ENCODE data around the gene KIF2C.

Gene KIF2C

GRCh38 chr1:44707112-44707881, 32.3 kb upstream of the KIF2C start:
- intact Hi-C loops (cut with micrococcal nuclease) = no loop called here
- peaks cover 49% of the 10 kb centered on the region for H3K27me3 Mint-ChIP-seq
- no peak overlapping the region for H3K27ac Mint-ChIP-seq

GRCh38 chr1:44707959-44708831, 31.4 kb upstream of the KIF2C start:
- peaks cover 18% of the 10 kb centered on the region for H3K4me1 Mint-ChIP-seq (ENCODE audit: low read depth)
- peaks cover 41% of the 10 kb centered on the region for H3K27me3 Mint-ChIP-seq
- H3K4me3 Mint-ChIP-seq = peak overlapping the region; percentile 11
- intact Hi-C loops (cut with micrococcal nuclease) = no loop called here
- H3K27ac Mint-ChIP-seq = peak overlapping the region; percentile 38
- H3K36me3 Mint-ChIP-seq (ENCODE audit: low read depth) = no peaks in the 10 kb centered on the region
- H3K9me3 Mint-ChIP-seq = no peaks in the 10 kb centered on the region

More at GRCh38 chr1:44707112-44707881, 32.3 kb upstream of the KIF2C start:
- no peaks in the 10 kb centered on the region for H3K36me3 Mint-ChIP-seq (ENCODE audit: low read depth)
- H3K4me3 Mint-ChIP-seq = no peak overlapping the region
- H3K9me3 Mint-ChIP-seq = no peaks in the 10 kb centered on the region
- peaks cover 18% of the 10 kb centered on the region for H3K4me1 Mint-ChIP-seq (ENCODE audit: low read depth)

- Mint-ChIP-seq H3K9me3 (no peaks in the 10 kb centered on the region), H3K4me3 (no peak overlapping the region), H3K4me1 (ENCODE audit: low read depth) (peaks cover 28% of the 10 kb centered on the region), H3K27me3 (peaks cover 25% of the 10 kb centered on the region), H3K36me3 (ENCODE audit: low read depth) (no peaks in the 10 kb centered on the region), H3K27ac (no peak overlapping the region)
- intact Hi-C loops (cut with micrococcal nuclease) = no loop called here
Measured at GRCh38 chr1:44713321-44713781, 26.3 kb upstream of the KIF2C start.

- Mint-ChIP-seq H3K4me1 (ENCODE audit: low read depth) (peaks cover 26% of the 10 kb centered on the region), H3K4me3 (no peak overlapping the region), H3K27ac (no peak overlapping the region), H3K27me3 (peaks cover 14% of the 10 kb centered on the region), H3K9me3 (no peaks in the 10 kb centered on the region), H3K36me3 (ENCODE audit: low read depth) (no peaks in the 10 kb centered on the region)
- intact Hi-C loops (cut with micrococcal nuclease) = no loop called here
Measured at GRCh38 chr1:44714532-44714931, 25.1 kb upstream of the KIF2C start.

GRCh38 chr1:44714944-44715571, 24.6 kb upstream of the KIF2C start:
- Mint-ChIP-seq H3K9me3 (no peaks in the 10 kb centered on the region), H3K27me3 (peaks cover 14% of the 10 kb centered on the region), H3K36me3 (ENCODE audit: low read depth) (no peaks in the 10 kb centered on the region), H3K4me1 (ENCODE audit: low read depth) (peaks cover 28% of the 10 kb centered on the region), H3K27ac (no peak overlapping the region), H3K4me3 (no peak overlapping the region)
- intact Hi-C loops (cut with micrococcal nuclease) = no loop called here

GRCh38 chr1:44717156-44717555, 22.5 kb upstream of the KIF2C start:
- H3K27me3 Mint-ChIP-seq = peaks cover 11% of the 10 kb centered on the region
- H3K27ac Mint-ChIP-seq = no peak overlapping the region
- H3K9me3 Mint-ChIP-seq = no peaks in the 10 kb centered on the region
- no peak overlapping the region for H3K4me3 Mint-ChIP-seq
- H3K4me1 Mint-ChIP-seq (ENCODE audit: low read depth) = peaks cover 44% of the 10 kb centered on the region
- no peaks in the 10 kb centered on the region for H3K36me3 Mint-ChIP-seq (ENCODE audit: low read depth)
- intact Hi-C loops (cut with micrococcal nuclease) = no loop called here

GRCh38 chr1:44717653-44718052, 22.0 kb upstream of the KIF2C start:
- no peaks in the 10 kb centered on the region for H3K36me3 Mint-ChIP-seq (ENCODE audit: low read depth)
- peaks cover 44% of the 10 kb centered on the region for H3K4me1 Mint-ChIP-seq (ENCODE audit: low read depth)
- intact Hi-C loops (cut with micrococcal nuclease) = no loop called here
- H3K27ac Mint-ChIP-seq = no peak overlapping the region
- no peak overlapping the region for H3K4me3 Mint-ChIP-seq
- H3K9me3 Mint-ChIP-seq = no peaks in the 10 kb centered on the region
- H3K27me3 Mint-ChIP-seq = peaks cover 9% of the 10 kb centered on the region

- Mint-ChIP-seq H3K27ac (no peak overlapping the region), H3K27me3 (peaks cover 9% of the 10 kb centered on the region)
Measured at GRCh38 chr1:44718091-44718490, 21.5 kb upstream of the KIF2C start.

GRCh38 chr1:44719318-44719717, 20.3 kb upstream of the KIF2C start:
- no peaks in the 10 kb centered on the region for H3K36me3 Mint-ChIP-seq (ENCODE audit: low read depth)
- peaks cover 58% of the 10 kb centered on the region for H3K4me1 Mint-ChIP-seq (ENCODE audit: low read depth)
- intact Hi-C loops (cut with micrococcal nuclease) = no loop called here
- H3K27me3 Mint-ChIP-seq = peaks cover 9% of the 10 kb centered on the region
- no peak overlapping the region for H3K4me3 Mint-ChIP-seq
- no peak overlapping the region for H3K27ac Mint-ChIP-seq
- H3K9me3 Mint-ChIP-seq = no peaks in the 10 kb centered on the region

More at GRCh38 chr1:44718091-44718490, 21.5 kb upstream of the KIF2C start:
- Mint-ChIP-seq H3K4me1 (ENCODE audit: low read depth) (peaks cover 48% of the 10 kb centered on the region), H3K36me3 (ENCODE audit: low read depth) (no peaks in the 10 kb centered on the region), H3K4me3 (no peak overlapping the region), H3K9me3 (no peaks in the 10 kb centered on the region)
- intact Hi-C loops (cut with micrococcal nuclease) = no loop called here

- no peaks in the 10 kb centered on the region for H3K9me3 Mint-ChIP-seq
- no peak overlapping the region for H3K4me3 Mint-ChIP-seq
- intact Hi-C loops (cut with micrococcal nuclease) = no loop called here
- peaks cover 64% of the 10 kb centered on the region for H3K4me1 Mint-ChIP-seq (ENCODE audit: low read depth)
- no peaks in the 10 kb centered on the region for H3K36me3 Mint-ChIP-seq (ENCODE audit: low read depth)
- peaks cover 13% of the 10 kb centered on the region for H3K27me3 Mint-ChIP-seq
- no peak overlapping the region for H3K27ac Mint-ChIP-seq
Measured at GRCh38 chr1:44720281-44720680, 19.4 kb upstream of the KIF2C start.

GRCh38 chr1:44721485-44722361, 17.9 kb upstream of the KIF2C start:
- Mint-ChIP-seq H3K27me3 (peaks cover 8% of the 10 kb centered on the region), H3K36me3 (ENCODE audit: low read depth) (no peaks in the 10 kb centered on the region), H3K9me3 (no peaks in the 10 kb centered on the region), H3K27ac (peak overlapping the region; percentile 89), H3K4me1 (ENCODE audit: low read depth) (peaks cover 65% of the 10 kb centered on the region), H3K4me3 (peak overlapping the region; percentile 11)
- intact Hi-C loops (cut with micrococcal nuclease) = no loop called here

- peaks cover 4% of the 10 kb centered on the region for H3K27me3 Mint-ChIP-seq
- H3K9me3 Mint-ChIP-seq = no peaks in the 10 kb centered on the region
- peak overlapping the region; percentile 82 for H3K27ac Mint-ChIP-seq
- intact Hi-C loops (cut with micrococcal nuclease) = no loop called here
- H3K36me3 Mint-ChIP-seq (ENCODE audit: low read depth) = no peaks in the 10 kb centered on the region
- peak overlapping the region; percentile 44 for H3K4me3 Mint-ChIP-seq
- peaks cover 69% of the 10 kb centered on the region for H3K4me1 Mint-ChIP-seq (ENCODE audit: low read depth)
Measured at GRCh38 chr1:44723064-44723463, 16.6 kb upstream of the KIF2C start.
